H1 (cell line): ENCODE data around the gene RETREG3. TPM values are rescaled to one million over a fixed set of nuclear protein-coding genes. Genes with fewer than 3 reads are reported as not detected.

Source experiments
- CTCF ChIA-PET: fragments of 300-600 bp; sonication (Branson Sonifier 250); formaldehyde crosslinking; loops from one replicate; lab custom pipeline; 2021; ENCODE audit not compliant: partially characterized antibody; lab: Charles Lee
- POLR2A ChIA-PET: fragments of 300-600 bp; sonication (Branson Sonifier 250); formaldehyde crosslinking; loops from one replicate; lab custom pipeline; 2021; ENCODE audit warnings: inconsistent platforms; ENCODE audit not compliant: partially characterized antibody; lab: Charles Lee
- DNase-seq, 2 experiments: peaks; one replicate each; pipeline versions ENCODE4 v3.0.0 to v3.0.0-alpha.2; 2010 to 2022; ENCODE audit warnings: low spot score in 2 of 2, low read depth in 1 of 2, mixed read lengths in 1 of 2
- FAIRE-seq: peaks from 2 replicates; lab custom pipeline; 2011; peaks lifted over from hg19 to GRCh38; lab: Jason Lieb, UNC
- H2AFZ ChIP-seq: 2 replicates; pipeline ENCODE4 v1.8.1; 2012; ENCODE audit warnings: low read length, inconsistent platforms
- H2AK5ac ChIP-seq: 2 replicates; pipeline ENCODE4 v1.6.1; 2013; ENCODE audit warnings: low read depth, low read length
- H2BK120ac ChIP-seq: replicated peaks from 2 replicates; pipeline ENCODE3; 2013; ENCODE audit warnings: low read depth, low read length, inconsistent platforms
- H2BK12ac ChIP-seq: 2 replicates; pipeline ENCODE4 v1.6.1; 2013; ENCODE audit warnings: low read depth, low read length
- H2BK15ac ChIP-seq: 2 replicates; pipeline ENCODE4 v1.6.1; 2013; ENCODE audit warnings: low read length
- H2BK20ac ChIP-seq: 2 replicates; pipeline ENCODE4 v1.6.1; 2013; ENCODE audit warnings: low read length
- H2BK5ac ChIP-seq: 2 replicates; pipeline ENCODE4 v1.6.1; 2013; ENCODE audit warnings: low read depth, low read length
- H3K14ac ChIP-seq: 2 replicates; pipeline ENCODE4 v1.6.1; 2013; ENCODE audit warnings: inconsistent platforms; ENCODE audit not compliant: insufficient read length
- H3K18ac ChIP-seq: 2 replicates; pipeline ENCODE4 v1.6.1; 2013; ENCODE audit warnings: low read length; ENCODE audit errors: extremely low read depth
- H3K23ac ChIP-seq: 2 replicates; pipeline ENCODE4 v1.6.1; 2013; ENCODE audit warnings: inconsistent platforms; ENCODE audit not compliant: insufficient read length
- H3K23me2 ChIP-seq: 2 replicates; pipeline ENCODE4 v1.6.1; 2013; ENCODE audit warnings: low read depth, low read length
- H3K27ac ChIP-seq: 2 replicates; pipeline ENCODE4 v1.6.1; 2011; ENCODE audit warnings: low read depth, low read length, inconsistent platforms
- H3K27me3 ChIP-seq, 4 experiments: replicated peaks in 1 of 4; 1 replicate in 1 of 4; 2 replicates in 3 of 4; pipeline versions ENCODE4 v1.6.1 to v1.8.1; 2011 to 2013; ENCODE audit warnings: low read length in 3 of 4, mild to moderate bottlenecking in 3 of 4, inconsistent platforms in 2 of 4, mixed read lengths in 2 of 4, moderate library complexity in 1 of 4; ENCODE audit not compliant: control insufficient read depth in 3 of 4, insufficient read depth in 3 of 4; ENCODE audit errors: extremely low read depth in 1 of 4
- H3K36me3 ChIP-seq, 4 experiments: 2 replicates each; pipeline versions ENCODE4 v1.6.1 to v1.8.1; 2011 to 2013; ENCODE audit warnings: mild to moderate bottlenecking in 4 of 4, low read length in 3 of 4, moderate library complexity in 2 of 4, control low read depth in 1 of 4, inconsistent platforms in 1 of 4; ENCODE audit not compliant: insufficient read depth in 4 of 4, control insufficient read depth in 2 of 4
- H3K4ac ChIP-seq: replicated peaks from 2 replicates; pipeline ENCODE3; 2013; ENCODE audit warnings: low read length, low read depth, mixed read lengths, inconsistent platforms; ENCODE audit not compliant: insufficient read length
- H3K4me1 ChIP-seq, 4 experiments: replicated peaks in 1 of 4; 1 replicate in 1 of 4; 2 replicates in 3 of 4; pipeline versions ENCODE4 v1.6.1 to v1.8.1; 2011 to 2013; ENCODE audit warnings: low read length in 3 of 4, inconsistent platforms in 2 of 4, mixed read lengths in 1 of 4; ENCODE audit not compliant: insufficient read depth in 4 of 4, control insufficient read depth in 3 of 4
- H3K4me2 ChIP-seq, 2 experiments: 2 replicates each; pipeline versions ENCODE4 v1.6.1 to v1.8.1; 2011 to 2013; ENCODE audit warnings: low read depth in 2 of 2, low read length in 2 of 2, control low read depth in 1 of 2, inconsistent platforms in 1 of 2, mild to moderate bottlenecking in 1 of 2; ENCODE audit not compliant: insufficient read depth in 1 of 2
- H3K4me3 ChIP-seq, 4 experiments: fragments of 200-600, 300-600 bp in 1 of 4; sonication (generic), shearing (Covaris generic), sonication (Bioruptor Twin) in 1 of 4; 2 replicates each; pipeline versions ENCODE4 v1.5.1 to v1.8.1; 2011 to 2016; ENCODE audit warnings: low read length in 4 of 4, low read depth in 3 of 4, control low read depth in 2 of 4, inconsistent platforms in 2 of 4, mild to moderate bottlenecking in 2 of 4, mixed read lengths in 1 of 4, moderate library complexity in 1 of 4; ENCODE audit not compliant: insufficient read depth in 2 of 4; ENCODE audit errors: extremely low read depth in 1 of 4
- H3K56ac ChIP-seq: replicated peaks from 2 replicates; pipeline ENCODE3; 2013; ENCODE audit warnings: low read depth, mild to moderate bottlenecking, mixed read lengths, low read length, inconsistent platforms; ENCODE audit not compliant: insufficient read length
- H3K79me1 ChIP-seq: 2 replicates; pipeline ENCODE4 v1.6.1; 2013; ENCODE audit warnings: low read depth, low read length, control low read depth
- H3K79me2 ChIP-seq, 2 experiments: 2 replicates each; pipeline versions ENCODE4 v1.6.1 to v1.8.1; 2012 to 2013; ENCODE audit warnings: low read length in 2 of 2, mild to moderate bottlenecking in 2 of 2, inconsistent platforms in 1 of 2; ENCODE audit not compliant: insufficient read depth in 2 of 2, control insufficient read depth in 1 of 2
- H3K9ac ChIP-seq, 4 experiments: replicated peaks in 1 of 4; 1 replicate in 1 of 4; 2 replicates in 3 of 4; pipeline versions ENCODE4 v1.6.1 to v1.8.1; 2011 to 2013; ENCODE audit warnings: low read depth in 3 of 4, low read length in 3 of 4, control low read depth in 2 of 4, mild to moderate bottlenecking in 2 of 4, moderate library complexity in 2 of 4, inconsistent platforms in 1 of 4; ENCODE audit errors: extremely low read depth in 1 of 4
- H3K9me3 ChIP-seq, 2 experiments: 2 replicates each; pipeline versions ENCODE4 v1.6.1 to v1.8.1; 2012 to 2013; ENCODE audit warnings: mild to moderate bottlenecking in 2 of 2, moderate library complexity in 2 of 2, control low read depth in 1 of 2, inconsistent platforms in 1 of 2, low read depth in 1 of 2, low read length in 1 of 2, mixed read lengths in 1 of 2; ENCODE audit not compliant: insufficient read depth in 2 of 2
- H4K20me1 ChIP-seq, 2 experiments: replicated peaks in 1 of 2; 2 replicates each; pipeline versions ENCODE3 to v1.8.1; 2011 to 2013; ENCODE audit warnings: inconsistent platforms in 2 of 2, low read length in 2 of 2, mild to moderate bottlenecking in 1 of 2; ENCODE audit not compliant: insufficient read depth in 2 of 2, control insufficient read depth in 1 of 2
- H4K5ac ChIP-seq: 2 replicates; pipeline ENCODE4 v1.6.1; 2013; ENCODE audit warnings: low read length, low read depth, mixed read lengths, inconsistent platforms; ENCODE audit not compliant: insufficient read length
- H4K8ac ChIP-seq: 2 replicates; pipeline ENCODE4 v1.8.0; 2013; ENCODE audit warnings: mild to moderate bottlenecking, moderate library complexity, low read length, inconsistent platforms; ENCODE audit not compliant: insufficient read depth; ENCODE audit errors: extremely low read depth
- H4K91ac ChIP-seq: replicated peaks from 2 replicates; pipeline ENCODE3; 2013; ENCODE audit warnings: low read length, mixed read lengths, inconsistent platforms; ENCODE audit not compliant: insufficient read length
- CHD1 ChIP-seq: IDR thresholded peaks from 2 replicates; pipeline ENCODE4 v1.6.1; 2012; ENCODE audit warnings: low read depth, low read length, improper control_type of control experiment
- E2F6 ChIP-seq: IDR thresholded peaks from 2 replicates; pipeline ENCODE4 v1.6.1; 2012; ENCODE audit warnings: inconsistent platforms
- HDAC2 ChIP-seq, 2 experiments: fragments of 300-600 bp in 1 of 2; sonication (generic) in 1 of 2; IDR thresholded peaks; 2 replicates each; pipeline ENCODE4 v1.6.1; 2011 to 2012; ENCODE audit warnings: low read depth in 2 of 2, low read length in 2 of 2, mild to moderate bottlenecking in 2 of 2, moderate library complexity in 2 of 2, borderline replicate concordance in 1 of 2, inconsistent platforms in 1 of 2
- PHF8 ChIP-seq: fragments of 200-600 bp; sonication (generic); conservative IDR thresholded peaks from 2 replicates; pipeline ENCODE4 v1.7.1; 2012; ENCODE audit warnings: low read depth, mild to moderate bottlenecking, inconsistent platforms, low read length, moderate library complexity
- ZNF274 ChIP-seq: IDR thresholded peaks from 2 replicates; pipeline ENCODE4 v1.7.0; 2012; ENCODE audit warnings: low read length, borderline replicate concordance; ENCODE audit errors: extremely low read depth
- WGBS, 2 experiments: shearing (Covaris generic) in 1 of 2; methylation state at CpG; one replicate each; pipeline versions ENCODE4 v1.1.6 to v1.1.7; 2013 to 2015; ENCODE audit warnings: low lambda C conversion rate in 2 of 2, mixed read lengths in 2 of 2, inconsistent platforms in 1 of 2, low coverage in 1 of 2, missing lambda C conversion rate in 1 of 2; ENCODE audit not compliant: insufficient replicate concordance in 2 of 2, insufficient coverage in 1 of 2, insufficient read length in 1 of 2; ENCODE audit errors: extremely low coverage in 1 of 2, missing lambda C conversion rate in 1 of 2; 5-methylcytosine and 5-hydroxymethylcytosine counted together
- polyA plus RNA-seq, 7 experiments: library from polyadenylated mRNA; depleted of rRNA in 3 of 7; stranded (reverse) in 5 of 7; unstranded in 2 of 7; fragments of >200 nt in 5 of 7; fragments of 200-250 nt in 2 of 7; gene quantifications; 1 replicate in 5 of 7; 2 replicates in 1 of 7; 4 replicates in 1 of 7; pipeline versions ENCODE4 v1.2.1 to v1.2.3, GENCODE V29; 2011 to 2013; ENCODE audit warnings: missing spikeins in 2 of 7, mixed read lengths in 2 of 7
- total RNA-seq: library from RNA; stranded (reverse); fragmentation: NEBNext Ultra II Directional; extraction: Animal tissue kit (Norgen Biotek cat#: 25700); gene quantifications from 2 replicates; pipeline ENCODE4 v1.2.1, GENCODE V29; 2021

The RETREG3 gene
- total and polyA plus RNA-seq, 2 of the 8 experiments (the other 6 are each of a cell fraction or from before 2014, with no cell fraction given) = 23.7 to 42.6 TPM

- peaks cover 0 to 1% of the 10 kb centered on the region in 2 experiments for H4K20me1 ChIP-seq
- no peak overlapping the region for H3K23ac ChIP-seq
- no peak overlapping the region for H2BK15ac ChIP-seq
- H2BK120ac ChIP-seq = no peak overlapping the region
- H3K27me3 ChIP-seq = no peaks in the 10 kb centered on the region
- no peak overlapping the region for H2BK5ac ChIP-seq
- WGBS, 2 experiments = 96% methylated on average over 7 of the region's 7 CpGs; no CpG with 5 or more reads in 1 of the 2 experiments
- H3K79me2 ChIP-seq = peaks cover 8 to 75% of the 10 kb centered on the region in 2 experiments
- H4K5ac ChIP-seq = no peak overlapping the region
- peaks cover 3% of the 10 kb centered on the region for H3K23me2 ChIP-seq
- no peak overlapping the region for H2BK20ac ChIP-seq
- DNase-seq (no peak), FAIRE-seq (no peak)
- TF ChIP-seq HDAC2 (IDR thresholded peaks at IDR 0.05; ENCODE audit: borderline replicate concordance in 1 of 2, low read depth in 2 of 2, low read length in 2 of 2) (no peak), E2F6 (no peak), PHF8 (no peak), CHD1 (no peak), ZNF274 (no peak)
- H3K18ac ChIP-seq = no peak overlapping the region
- no peak overlapping the region for H3K56ac ChIP-seq
- ChIA-PET CTCF (interaction anchor here (3.2 kb wide), 1 partner anchor 25 kb away, joined by 16 read pairs; the partner anchor contains the start of gene PSMC3IP), POLR2A (no interaction called here)
- H3K4ac ChIP-seq = no peak overlapping the region
- no peak overlapping the region for H3K14ac ChIP-seq
- no peak overlapping the region for H2BK12ac ChIP-seq
- peaks cover 0 to 3% (median 1%) of the 10 kb centered on the region in 4 experiments; a peak in 4 of 7 replicates for H3K4me1 ChIP-seq
- H2AFZ ChIP-seq = no peak overlapping the region
- no peak overlapping the region for H3K4me2 ChIP-seq
- H4K91ac ChIP-seq = no peak overlapping the region
- no peak overlapping the region for H3K4me3 ChIP-seq
- H2AK5ac ChIP-seq = no peak overlapping the region
- no peak overlapping the region for H3K9ac ChIP-seq
- no peak overlapping the region for H4K8ac ChIP-seq
- peaks cover 9% of the 10 kb centered on the region for H3K79me1 ChIP-seq
- H3K36me3 ChIP-seq = no peaks in the 10 kb centered on the region
- no peak overlapping the region for H3K27ac ChIP-seq
- no peaks in the 10 kb centered on the region for H3K9me3 ChIP-seq
Observed at GRCh38 chr17:42603318-42603717, 5.9 kb downstream of the RETREG3 start.
